Coronary artery (tissue), 2 donors: ENCODE results near the gene TXLNG.

Experiments
- DNase-seq: peaks from one replicate; pipeline ENCODE4 v3.0.0-alpha.2; 2017; ENCODE audit warnings: low spot score
- H3K27ac ChIP-seq, 2 donors: fragments of 200-600 bp; sonication (generic); one replicate each; pipeline ENCODE4 v1.5.1; 2016 to 2019
- H3K4me3 ChIP-seq: fragments of 200-600 bp; sonication (generic); 2 replicates; pipeline ENCODE4 v1.5.1; 2016; ENCODE audit warnings: mild to moderate bottlenecking, moderate library complexity
- TF ChIP-seq, protein P1 (sequence below): fragments of 200-600 bp; sonication (generic); IDR thresholded peaks from one replicate; pipeline ENCODE4 v1.5.1; 2019; ENCODE audit warnings: antibody characterized with exemption

TXLNG gene

GRCh38 chrX:16786139-16786790, at the start of gene TXLNG:
Gene TXLNG (plus strand): TSS chrX:16786466. CDS start chrX:16786488, 22 bp downstream.
- TF ChIP-seq, protein P1, sequence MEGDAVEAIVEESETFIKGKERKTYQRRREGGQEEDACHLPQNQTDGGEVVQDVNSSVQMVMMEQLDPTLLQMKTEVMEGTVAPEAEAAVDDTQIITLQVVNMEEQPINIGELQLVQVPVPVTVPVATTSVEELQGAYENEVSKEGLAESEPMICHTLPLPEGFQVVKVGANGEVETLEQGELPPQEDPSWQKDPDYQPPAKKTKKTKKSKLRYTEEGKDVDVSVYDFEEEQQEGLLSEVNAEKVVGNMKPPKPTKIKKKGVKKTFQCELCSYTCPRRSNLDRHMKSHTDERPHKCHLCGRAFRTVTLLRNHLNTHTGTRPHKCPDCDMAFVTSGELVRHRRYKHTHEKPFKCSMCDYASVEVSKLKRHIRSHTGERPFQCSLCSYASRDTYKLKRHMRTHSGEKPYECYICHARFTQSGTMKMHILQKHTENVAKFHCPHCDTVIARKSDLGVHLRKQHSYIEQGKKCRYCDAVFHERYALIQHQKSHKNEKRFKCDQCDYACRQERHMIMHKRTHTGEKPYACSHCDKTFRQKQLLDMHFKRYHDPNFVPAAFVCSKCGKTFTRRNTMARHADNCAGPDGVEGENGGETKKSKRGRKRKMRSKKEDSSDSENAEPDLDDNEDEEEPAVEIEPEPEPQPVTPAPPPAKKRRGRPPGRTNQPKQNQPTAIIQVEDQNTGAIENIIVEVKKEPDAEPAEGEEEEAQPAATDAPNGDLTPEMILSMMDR, result no peak
- H3K27ac ChIP-seq, result peak within 1 kb of the TSS; percentile 79 to 92
- DNase-seq, result peak; percentile 100
- peak within 1 kb of the TSS; percentile 94 for H3K4me3 ChIP-seq

- TF ChIP-seq, protein P1, result no peak
- Histone ChIP-seq H3K27ac (no peak overlapping the region), H3K4me3 (no peak overlapping the region)
- DNase-seq, result no peak
These were observed 49.2 kb upstream of the TXLNG start for GRCh38 chrX:16737024-16737423.

GRCh38 chrX:16739574-16739973, 46.7 kb upstream of the TXLNG start:
- Histone ChIP-seq H3K4me3 (no peak overlapping the region), H3K27ac (no peak overlapping the region)
- TF ChIP-seq, protein P1, result no peak
- DNase-seq, result no peak

GRCh38 chrX:16743604-16744325, 42.5 kb upstream of the TXLNG start:
- no peak overlapping the region for H3K4me3 ChIP-seq
- TF ChIP-seq, protein P1, result no peak
- no peak overlapping the region for H3K27ac ChIP-seq
- no peak for DNase-seq

DNA sequence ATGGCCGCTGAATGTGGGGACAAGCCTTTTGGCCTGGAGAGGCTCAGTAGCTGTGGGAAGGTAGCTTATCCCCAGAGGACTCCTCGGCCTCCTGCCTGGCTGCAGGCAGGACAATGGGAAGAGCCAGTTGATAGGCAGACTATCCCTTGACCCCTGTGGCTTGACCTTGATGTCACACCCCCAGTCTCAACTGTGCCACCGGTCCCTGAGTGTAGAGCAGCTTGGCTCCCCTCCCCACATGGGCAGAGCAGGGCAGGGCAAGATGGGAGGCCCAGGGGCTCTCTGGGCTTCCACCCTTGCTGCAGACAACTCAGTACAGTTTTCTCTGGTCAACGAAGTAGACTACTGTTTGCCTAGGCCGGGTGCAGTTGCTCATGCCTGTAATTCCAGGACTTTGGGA, 41.2 kb upstream of the TXLNG start:
- H3K27ac ChIP-seq, result no peak overlapping the region

DNA sequence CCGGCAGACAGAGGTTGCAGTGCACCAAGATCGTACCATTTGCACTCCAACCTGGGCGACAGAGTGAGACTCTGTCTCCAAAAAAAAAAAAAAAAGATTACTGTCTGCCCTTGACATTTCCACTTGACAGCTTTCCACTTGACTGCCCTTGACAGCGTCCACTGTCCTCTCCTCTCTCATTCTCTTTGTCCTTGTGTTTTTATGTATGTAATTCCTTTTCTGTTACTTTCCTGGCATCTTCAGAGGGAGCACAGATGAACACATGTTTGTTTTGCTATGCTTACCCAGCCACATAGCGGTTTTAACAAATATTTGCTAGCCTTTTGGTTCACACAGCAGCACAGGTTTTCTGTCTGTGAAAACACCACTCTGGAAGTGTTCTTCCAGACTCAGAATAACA, 40.6 kb upstream of the TXLNG start:
- no peak overlapping the region for H3K27ac ChIP-seq
- TF ChIP-seq, protein P1, result no peak
- DNase-seq, result no peak
- no peak overlapping the region for H3K4me3 ChIP-seq

More for the DNA sequence above, 41.2 kb upstream of the TXLNG start:
- H3K4me3 ChIP-seq, result no peak overlapping the region
- TF ChIP-seq, protein P1, result no peak
- no peak for DNase-seq

DNA sequence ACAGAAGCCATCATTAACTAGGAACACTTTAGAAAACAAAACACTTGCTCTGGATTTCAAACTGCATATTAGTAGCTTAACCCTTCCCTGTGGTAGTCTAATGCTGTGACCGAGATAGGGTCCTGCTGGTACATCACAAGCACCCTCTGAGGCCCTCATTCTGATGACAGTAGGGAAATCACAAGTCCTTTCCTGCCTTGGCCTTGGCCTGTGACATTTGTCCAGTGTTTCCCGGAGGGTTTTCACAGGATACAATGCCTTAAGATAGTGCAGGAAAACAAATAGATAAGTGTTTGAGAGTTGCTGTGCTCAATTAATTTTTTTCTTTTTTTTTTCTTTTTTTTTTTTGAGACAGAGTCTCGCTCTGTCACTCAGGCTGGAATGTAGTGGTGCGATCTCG, 37.8 kb upstream of the TXLNG start:
- Histone ChIP-seq H3K27ac (no peak overlapping the region), H3K4me3 (no peak overlapping the region)
- DNase-seq, result no peak
- TF ChIP-seq, protein P1, result no peak
